SK-N-SH (cell line): ENCODE results near the gene HDGFL1. TPM values are rescaled to one million over a fixed set of nuclear protein-coding genes. Genes with fewer than 3 reads are reported as not detected.

Experiments
- CTCF ChIA-PET: fragments of 300-600, 350-600 bp; formaldehyde crosslinking; extraction: SDS; loops from one replicate; lab custom pipeline; 2021; lab: Yijun Ruan, JAX
- POLR2A ChIA-PET: fragments of 350-600 bp; sonication (Branson Sonifier 250); formaldehyde crosslinking; extraction: SDS; loops from one replicate; lab custom pipeline; 2020; ENCODE audit warnings: antibody characterized with exemption, inconsistent platforms; lab: Yijun Ruan, JAX
- DNase-seq: peaks from one replicate; pipeline ENCODE4 v3.0.0; 2012
- H2AFZ ChIP-seq: fragments of 200-600 bp; sonication (generic); 2 replicates; pipeline ENCODE4 v1.8.1; 2016; ENCODE audit warnings: antibody characterized with exemption, mild to moderate bottlenecking, low read depth
- H3F3A ChIP-seq: fragments of 200-600 bp; sonication (generic); replicated peaks from 2 replicates; pipeline ENCODE3; 2016; ENCODE audit warnings: antibody characterized with exemption, mild to moderate bottlenecking; ENCODE audit not compliant: insufficient read depth
- H3K27ac ChIP-seq, 2 experiments: fragments of 200-500 bp in 1 of 2; fragments of 200-600 bp in 1 of 2; sonication (Bioruptor generic) in 1 of 2; sonication (generic), shearing (Covaris generic) in 1 of 2; 2 replicates each; pipeline versions ENCODE4 v1.5.1 to v1.6.1; 2014 to 2016; ENCODE audit warnings: low read depth in 2 of 2, inconsistent platforms in 1 of 2, low read length in 1 of 2, mild to moderate bottlenecking in 1 of 2, mixed read lengths in 1 of 2
- H3K27me3 ChIP-seq: fragments of 200-600 bp; sonication (generic), shearing (Covaris generic); 2 replicates; pipeline ENCODE4 v1.6.1; 2016; ENCODE audit warnings: mixed run types; ENCODE audit not compliant: insufficient read depth
- H3K36me3 ChIP-seq, 2 experiments: fragments of 200-500 bp in 1 of 2; fragments of 200-600 bp in 1 of 2; sonication (Bioruptor generic) in 1 of 2; sonication (generic) in 1 of 2; replicated peaks in 1 of 2; 2 replicates each; pipeline versions ENCODE3 to v1.5.1; 2014 to 2016; ENCODE audit warnings: low read length in 1 of 2, mild to moderate bottlenecking in 1 of 2; ENCODE audit not compliant: insufficient read depth in 2 of 2, control insufficient read depth in 1 of 2
- H3K4me1 ChIP-seq, 2 experiments: fragments of 200-500 bp in 1 of 2; fragments of 200-600 bp in 1 of 2; sonication (Bioruptor generic) in 1 of 2; sonication (generic), shearing (Covaris generic) in 1 of 2; 2 replicates each; pipeline versions ENCODE4 v1.5.1 to v1.6.1; 2014 to 2016; ENCODE audit warnings: low read depth in 1 of 2, low read length in 1 of 2, mixed run types in 1 of 2; ENCODE audit not compliant: insufficient read depth in 2 of 2, control insufficient read depth in 1 of 2
- H3K4me2 ChIP-seq: fragments of 200-600 bp; sonication (generic), shearing (Covaris generic); 2 replicates; pipeline ENCODE4 v1.6.1; 2017; ENCODE audit warnings: mixed run types
- H3K4me3 ChIP-seq, 2 experiments: fragments of 200-500 bp in 1 of 2; fragments of 200-600 bp in 1 of 2; sonication (Bioruptor generic) in 1 of 2; sonication (generic), shearing (Covaris generic) in 1 of 2; 2 replicates each; pipeline versions ENCODE4 v1.5.1 to v1.8.1; 2014 to 2016; ENCODE audit warnings: low read depth in 2 of 2, inconsistent platforms in 1 of 2, low read length in 1 of 2, mild to moderate bottlenecking in 1 of 2, mixed read lengths in 1 of 2, moderate library complexity in 1 of 2
- H3K79me2 ChIP-seq: fragments of 200-600 bp; sonication (generic); 2 replicates; pipeline ENCODE4 v1.8.1; 2017; ENCODE audit warnings: mild to moderate bottlenecking; ENCODE audit not compliant: insufficient read depth
- H3K9ac ChIP-seq: fragments of 200-600 bp; sonication (generic); 2 replicates; pipeline ENCODE4 v1.6.1; 2017; ENCODE audit warnings: mixed run types
- H3K9me2 ChIP-seq: fragments of 200-600 bp; sonication (generic); 2 replicates; pipeline ENCODE4 v1.6.1; 2017; ENCODE audit warnings: mixed run types
- H3K9me3 ChIP-seq: fragments of 200-600 bp; sonication (generic); 2 replicates; pipeline ENCODE4 v1.6.1; 2017; ENCODE audit warnings: mixed run types, mild to moderate bottlenecking, moderate library complexity
- H4K20me1 ChIP-seq: fragments of 200-600 bp; sonication (generic); 2 replicates; pipeline ENCODE4 v1.6.1; 2017; ENCODE audit warnings: mild to moderate bottlenecking, mixed run types; ENCODE audit not compliant: insufficient read depth
- CHD2 ChIP-seq: fragments of 150-350 bp; IDR thresholded peaks from 2 replicates; pipeline ENCODE4 v1.6.1; 2018; ENCODE audit warnings: low read length; ENCODE audit not compliant: partially characterized antibody
- ELF1 ChIP-seq: IDR thresholded peaks from 2 replicates; pipeline ENCODE4 v1.4.0; 2012
- EP300 ChIP-seq, 2 experiments: IDR thresholded peaks; 2 replicates each; pipeline versions ENCODE4 v1.4.0 to v1.6.1; 2012; ENCODE audit warnings: borderline replicate concordance in 1 of 2, low read depth in 1 of 2, low read length in 1 of 2
- IRF3 ChIP-seq: fragments of 150-350 bp; IDR thresholded peaks from 2 replicates; pipeline ENCODE4 v1.6.1; 2016; ENCODE audit warnings: mild to moderate bottlenecking, low read depth, low read length
- JUND ChIP-seq: IDR thresholded peaks from 2 replicates; pipeline ENCODE4 v1.4.0; 2012
- MEF2A ChIP-seq: IDR thresholded peaks from 2 replicates; pipeline ENCODE4 v1.4.0; 2012; ENCODE audit warnings: low read depth, borderline replicate concordance
- MXI1 ChIP-seq: IDR thresholded peaks from 2 replicates; pipeline ENCODE4 v1.6.1; 2012; ENCODE audit warnings: mild to moderate bottlenecking, low read depth, low read length, improper control_type of control experiment
- NRF1 ChIP-seq: IDR thresholded peaks from 2 replicates; pipeline ENCODE4 v1.6.1; 2012; ENCODE audit warnings: low read depth, mild to moderate bottlenecking, low read length
- POLR2AphosphoS5 ChIP-seq: IDR thresholded peaks from 2 replicates; pipeline ENCODE4 v1.6.1; 2012; ENCODE audit warnings: low read depth, low read length
- RAD21 ChIP-seq: IDR thresholded peaks from 2 replicates; pipeline ENCODE4 v1.6.1; 2012; ENCODE audit warnings: mild to moderate bottlenecking, low read length
- REST ChIP-seq: IDR thresholded peaks from 2 replicates; pipeline ENCODE4 v1.6.1; 2012; ENCODE audit warnings: mild to moderate bottlenecking, low read depth, low read length, moderate library complexity
- SMC3 ChIP-seq: IDR thresholded peaks from 2 replicates; pipeline ENCODE4 v1.6.1; 2012; ENCODE audit warnings: low read depth, low read length, improper control_type of control experiment
- TAF1 ChIP-seq: IDR thresholded peaks from 2 replicates; pipeline ENCODE4 v1.6.1; 2012; ENCODE audit warnings: low read depth, mild to moderate bottlenecking, low read length, moderate library complexity, borderline replicate concordance
- TEAD4 ChIP-seq: IDR thresholded peaks from 2 replicates; pipeline ENCODE4 v1.4.0; 2012; ENCODE audit warnings: mild to moderate bottlenecking, borderline replicate concordance; ENCODE audit not compliant: insufficient read depth
- USF1 ChIP-seq: IDR thresholded peaks from 2 replicates; pipeline ENCODE4 v1.4.0; 2012; ENCODE audit warnings: low read depth, borderline replicate concordance
- YY1 ChIP-seq: IDR thresholded peaks from 2 replicates; pipeline ENCODE4 v1.4.0; 2012; ENCODE audit warnings: low read depth, mild to moderate bottlenecking
- ZBTB33 ChIP-seq: IDR thresholded peaks from 2 replicates; pipeline ENCODE4 v1.4.0; 2012; ENCODE audit warnings: low read depth, borderline replicate concordance
- WGBS: methylation state at CpG from one replicate; pipeline ENCODE4 v1.1.6; 2017; ENCODE audit warnings: low lambda C conversion rate; 5-methylcytosine and 5-hydroxymethylcytosine counted together
- polyA plus RNA-seq, 3 experiments: library from polyadenylated mRNA; depleted of rRNA; stranded (reverse); fragments of >200 nt; gene quantifications; 2 replicates each; pipeline ENCODE4 v1.2.3, GENCODE V29; 2012

The HDGFL1 gene
- polyA plus RNA-seq, 1 of the 3 experiments (the other 2 are of a cell fraction): not detected

GRCh38 chr6:22575190-22575589 lies 5.8 kb downstream of the HDGFL1 start (continued):
- TF ChIP-seq REST: no peak
- TF ChIP-seq ELF1: no peak
- TF ChIP-seq, all 33 proteins: peak for 0

GRCh38 chr6:22579439-22579838 lies 10.1 kb downstream of the HDGFL1 start:
- ChIA-PET CTCF (no interaction called here), POLR2A (no interaction called here)
- 79% methylated on average over 5 of the region's 5 CpGs for WGBS
- Histone ChIP-seq H3K4me2 (no peak overlapping the region), H3K9me3 (no peaks in the 10 kb centered on the region), H3K4me3 (no peak overlapping the region), H4K20me1 (no peaks in the 10 kb centered on the region), H3K9me2 (no peaks in the 10 kb centered on the region), H3K36me3 (no peaks in the 10 kb centered on the region), H3K9ac (no peak overlapping the region), H2AFZ (no peak overlapping the region), H3K27me3 (no peaks in the 10 kb centered on the region), H3F3A (no peaks in the 10 kb centered on the region), H3K79me2 (no peaks in the 10 kb centered on the region), H3K4me1 (no peaks in the 10 kb centered on the region), H3K27ac (no peak overlapping the region)
- no peak for DNase-seq
- no peak for TF ChIP-seq TAF1

GRCh38 chr6:22580337-22580736 lies 11.0 kb downstream of the HDGFL1 start:
- H3K4me2 ChIP-seq: no peak overlapping the region
- H3F3A ChIP-seq: no peaks in the 10 kb centered on the region
- H3K27me3 ChIP-seq: no peaks in the 10 kb centered on the region
- no peaks in the 10 kb centered on the region for H3K9me2 ChIP-seq
- CTCF ChIA-PET: interaction anchor here (1.2 kb wide), 1 partner anchor 10 kb away, joined by 3 read pairs; no protein-coding TSS in a partner anchor
- TF ChIP-seq POLR2AphosphoS5 (no peak), NRF1 (no peak), ZBTB33 (no peak), TAF1 (no peak), USF1 (no peak), TEAD4 (no peak), MEF2A (no peak), YY1 (no peak), JUND (no peak), IRF3 (no peak), RAD21 (no peak), MXI1 (no peak), ELF1 (no peak), EP300 (IDR thresholded peaks at IDR 0.05; ENCODE audit: borderline replicate concordance in 1 of 2, low read depth in 1 of 2, low read length in 1 of 2) (no peak), SMC3 (no peak), CHD2 (no peak)
- H2AFZ ChIP-seq: no peak overlapping the region
- no peaks in the 10 kb centered on the region for H3K9me3 ChIP-seq
- H3K9ac ChIP-seq: no peak overlapping the region
- 79% methylated on average over 5 of the region's 5 CpGs for WGBS
- H3K79me2 ChIP-seq: no peaks in the 10 kb centered on the region
- DNase-seq: no peak
- H3K27ac ChIP-seq: no peak overlapping the region
- H3K4me1 ChIP-seq: no peaks in the 10 kb centered on the region
- POLR2A ChIA-PET: no interaction called here
- no peaks in the 10 kb centered on the region for H4K20me1 ChIP-seq
- H3K36me3 ChIP-seq: no peaks in the 10 kb centered on the region
- no peak overlapping the region for H3K4me3 ChIP-seq
